Parathyroid adenoma (tissue), 2 donors: ENCODE results near the gene ADAMTS19.

Experiments
- H2AFZ ChIP-seq: fragments of 300-600 bp; sonication (generic); one replicate; pipeline ENCODE4 v1.7.0; 2017; ENCODE audit warnings: antibody characterized with exemption, mild to moderate bottlenecking
- H3K27ac ChIP-seq: fragments of 300-600 bp; sonication (generic); one replicate; pipeline ENCODE4 v1.7.0; 2017
- H3K27me3 ChIP-seq: fragments of 300-600 bp; sonication (generic); one replicate; pipeline ENCODE4 v1.7.0; 2017; ENCODE audit warnings: low read length; ENCODE audit not compliant: control insufficient read depth, insufficient read depth
- H3K36me3 ChIP-seq: fragments of 300-600 bp; sonication (generic); one replicate; pipeline ENCODE4 v1.7.0; 2017; ENCODE audit warnings: low read length; ENCODE audit not compliant: control insufficient read depth, insufficient read depth
- H3K4me1 ChIP-seq: fragments of 300-600 bp; sonication (generic); one replicate; pipeline ENCODE4 v1.7.0; 2017; ENCODE audit warnings: control low read depth
- H3K4me2 ChIP-seq: fragments of 300-600 bp; sonication (generic); one replicate; pipeline ENCODE4 v1.7.0; 2017; ENCODE audit warnings: low read length
- H3K4me3 ChIP-seq: fragments of 300-600 bp; sonication (generic); one replicate; pipeline ENCODE4 v1.7.0; 2017; ENCODE audit warnings: low read depth, low read length
- H3K79me2 ChIP-seq: fragments of 300-600 bp; sonication (generic); one replicate; pipeline ENCODE4 v1.7.0; 2017; ENCODE audit warnings: control low read depth
- H3K9ac ChIP-seq: fragments of 300-600 bp; sonication (generic); one replicate; pipeline ENCODE4 v1.7.0; 2017; ENCODE audit warnings: mild to moderate bottlenecking
- H3K9me3 ChIP-seq: fragments of 300-600 bp; sonication (generic); one replicate; pipeline ENCODE4 v1.7.0; 2017; ENCODE audit warnings: low read length; ENCODE audit not compliant: control insufficient read depth
- TF ChIP-seq, protein P1 (sequence below): fragments of 300-600 bp; sonication (generic); IDR thresholded peaks from one replicate; pipeline ENCODE4 v1.7.0; 2017; ENCODE audit warnings: antibody characterized with exemption, mild to moderate bottlenecking
- donor health status: primary hyperparathyroidism.

Gene ADAMTS19

DNA sequence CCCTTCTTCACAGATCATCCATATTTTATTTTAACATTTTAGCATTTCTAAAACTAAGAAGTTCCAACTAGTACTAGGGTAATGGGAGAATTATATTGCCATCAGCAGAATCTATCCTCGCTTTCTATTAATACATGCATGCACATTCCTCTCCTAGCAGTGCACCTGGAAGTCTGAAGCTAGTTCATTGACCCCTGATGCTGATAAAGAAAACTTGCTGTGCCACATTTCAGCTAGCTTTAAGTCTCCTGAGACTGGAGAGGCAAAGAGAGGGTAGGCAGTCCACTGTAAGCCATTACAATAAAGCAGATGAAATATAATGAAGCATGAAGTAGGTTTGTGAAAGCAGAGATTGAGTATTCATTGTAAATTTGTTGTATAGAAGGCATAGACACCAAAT lies 303.6 kb downstream of the ADAMTS19 start:
- no peaks in the 10 kb centered on the region for H3K79me2 ChIP-seq
- H3K9me3 ChIP-seq, result no peaks in the 10 kb centered on the region
- TF ChIP-seq, protein P1, sequence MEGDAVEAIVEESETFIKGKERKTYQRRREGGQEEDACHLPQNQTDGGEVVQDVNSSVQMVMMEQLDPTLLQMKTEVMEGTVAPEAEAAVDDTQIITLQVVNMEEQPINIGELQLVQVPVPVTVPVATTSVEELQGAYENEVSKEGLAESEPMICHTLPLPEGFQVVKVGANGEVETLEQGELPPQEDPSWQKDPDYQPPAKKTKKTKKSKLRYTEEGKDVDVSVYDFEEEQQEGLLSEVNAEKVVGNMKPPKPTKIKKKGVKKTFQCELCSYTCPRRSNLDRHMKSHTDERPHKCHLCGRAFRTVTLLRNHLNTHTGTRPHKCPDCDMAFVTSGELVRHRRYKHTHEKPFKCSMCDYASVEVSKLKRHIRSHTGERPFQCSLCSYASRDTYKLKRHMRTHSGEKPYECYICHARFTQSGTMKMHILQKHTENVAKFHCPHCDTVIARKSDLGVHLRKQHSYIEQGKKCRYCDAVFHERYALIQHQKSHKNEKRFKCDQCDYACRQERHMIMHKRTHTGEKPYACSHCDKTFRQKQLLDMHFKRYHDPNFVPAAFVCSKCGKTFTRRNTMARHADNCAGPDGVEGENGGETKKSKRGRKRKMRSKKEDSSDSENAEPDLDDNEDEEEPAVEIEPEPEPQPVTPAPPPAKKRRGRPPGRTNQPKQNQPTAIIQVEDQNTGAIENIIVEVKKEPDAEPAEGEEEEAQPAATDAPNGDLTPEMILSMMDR, result no peak
- peaks cover 3% of the 10 kb centered on the region for H3K4me1 ChIP-seq
- H3K27ac ChIP-seq, result no peak overlapping the region
- H3K27me3 ChIP-seq, result no peaks in the 10 kb centered on the region
- H3K4me3 ChIP-seq, result no peak overlapping the region
- no peak overlapping the region for H3K9ac ChIP-seq
- no peak overlapping the region for H3K4me2 ChIP-seq
- peak overlapping the region; percentile 27 for H2AFZ ChIP-seq
- H3K36me3 ChIP-seq, result no peaks in the 10 kb centered on the region

DNA sequence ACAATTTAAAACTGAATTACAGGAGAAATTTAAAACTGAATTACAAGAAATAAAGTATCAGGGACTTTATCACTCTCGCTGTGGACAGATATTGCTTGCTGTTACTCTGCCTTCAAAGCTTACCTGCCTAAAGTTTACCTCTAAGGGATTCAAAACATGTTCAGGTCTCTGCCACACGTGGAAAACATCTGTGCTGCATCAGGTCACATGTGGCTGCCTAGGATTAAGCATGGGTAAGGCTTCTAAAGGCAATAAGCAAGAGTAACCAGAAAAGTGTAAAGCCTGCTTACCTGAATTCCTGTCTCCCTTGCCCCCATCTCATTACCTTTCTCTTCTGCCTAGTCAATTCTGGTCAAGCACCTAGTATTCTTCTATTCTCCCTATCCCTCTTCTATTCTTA lies 306.7 kb downstream of the ADAMTS19 start:
- TF ChIP-seq, protein P1, result no peak
- Histone ChIP-seq H3K9ac (no peak overlapping the region), H3K27me3 (no peaks in the 10 kb centered on the region), H3K4me2 (no peak overlapping the region), H3K79me2 (no peaks in the 10 kb centered on the region), H3K36me3 (no peaks in the 10 kb centered on the region), H3K4me3 (no peak overlapping the region), H3K9me3 (no peaks in the 10 kb centered on the region), H2AFZ (no peak overlapping the region), H3K27ac (no peak overlapping the region), H3K4me1 (peaks cover 3% of the 10 kb centered on the region)

DNA sequence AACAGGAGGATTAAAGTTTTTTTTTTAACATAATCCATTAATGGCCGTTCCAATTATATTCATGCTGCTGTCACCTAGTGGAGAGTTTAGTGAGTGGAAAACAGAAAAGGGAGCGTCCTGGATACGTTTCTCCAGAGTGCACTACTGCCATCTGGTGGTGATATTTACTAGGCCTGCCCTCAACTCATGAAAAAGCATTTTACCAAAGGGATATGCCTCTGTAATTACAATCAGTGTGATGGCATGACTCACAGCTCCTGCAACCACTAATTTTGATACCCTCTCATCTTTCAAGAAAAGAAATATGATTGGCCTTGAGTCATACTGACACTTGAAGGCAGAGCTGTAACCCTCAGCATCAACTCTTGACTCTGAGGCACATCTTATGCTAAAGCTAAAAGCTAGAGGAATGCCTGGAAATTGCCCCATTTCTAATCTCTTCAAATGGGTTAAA lies 307.9 kb downstream of the ADAMTS19 start:
- peaks cover 3% of the 10 kb centered on the region for H3K4me1 ChIP-seq
- H3K4me2 ChIP-seq, result no peak overlapping the region
- no peaks in the 10 kb centered on the region for H3K36me3 ChIP-seq
- no peak overlapping the region for H3K4me3 ChIP-seq
- H3K9ac ChIP-seq, result no peak overlapping the region
- H3K27ac ChIP-seq, result no peak overlapping the region
- TF ChIP-seq, protein P1, result peak; percentile 98
- H3K27me3 ChIP-seq, result no peaks in the 10 kb centered on the region
- no peaks in the 10 kb centered on the region for H3K9me3 ChIP-seq
- no peak overlapping the region for H2AFZ ChIP-seq
- no peaks in the 10 kb centered on the region for H3K79me2 ChIP-seq

DNA sequence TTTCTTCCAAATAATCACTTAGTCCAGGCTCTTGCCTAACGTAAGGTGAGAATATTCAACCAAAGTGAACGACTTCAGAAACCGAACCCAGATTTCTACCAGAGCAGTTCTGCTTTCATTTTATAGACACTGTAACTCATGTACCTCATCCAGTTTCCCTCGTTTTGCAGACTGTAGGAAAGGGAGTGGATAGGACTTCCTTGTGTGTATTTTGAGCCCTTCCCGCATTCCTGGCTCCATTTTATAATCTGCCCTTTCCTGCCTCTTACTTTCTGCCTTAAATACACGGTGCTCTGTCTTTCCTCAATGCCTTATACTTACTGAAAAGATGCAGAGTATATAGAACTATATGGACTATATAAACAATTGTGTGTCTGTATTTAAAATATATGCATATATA lies 308.6 kb downstream of the ADAMTS19 start:
- TF ChIP-seq, protein P1, result no peak
- no peaks in the 10 kb centered on the region for H3K9me3 ChIP-seq
- no peak overlapping the region for H3K4me2 ChIP-seq

DNA sequence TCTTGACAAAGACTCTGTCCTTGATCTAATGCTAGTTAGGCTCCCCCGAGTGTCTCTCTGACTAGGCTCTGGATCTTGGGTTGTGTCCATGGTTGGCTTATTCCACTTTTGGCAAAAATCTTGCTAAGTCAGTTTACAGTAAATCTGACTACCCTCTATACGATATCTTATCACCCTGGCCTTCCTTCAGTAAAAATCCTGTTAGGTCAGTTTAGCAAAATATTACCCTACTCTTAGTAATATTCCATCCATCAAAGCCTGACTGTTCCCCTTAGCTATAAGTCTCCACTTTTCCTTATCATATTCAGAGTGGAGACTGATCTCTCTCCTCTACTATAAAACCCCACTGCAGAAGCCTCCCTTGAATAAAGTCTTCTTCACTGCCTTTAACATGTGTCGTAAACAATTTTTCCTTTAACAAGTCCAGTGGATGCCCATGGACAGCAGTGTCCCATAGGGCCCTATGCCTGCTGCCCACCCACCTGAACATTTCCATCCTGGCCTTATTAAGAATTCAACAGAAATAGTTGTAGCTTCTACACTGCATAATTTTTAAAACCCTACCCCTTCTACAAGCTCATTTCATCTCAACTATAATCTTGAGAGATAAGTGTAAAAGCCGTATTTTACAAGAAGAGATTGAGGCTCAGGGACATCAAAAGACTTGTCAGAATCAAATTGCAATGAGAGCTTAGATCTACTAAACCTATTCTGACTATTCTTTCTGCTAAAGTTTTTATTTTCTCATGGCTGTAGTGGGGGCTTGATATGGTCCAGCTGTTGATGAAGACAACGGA lies 310.1 kb downstream of the ADAMTS19 start:
- no peak overlapping the region for H3K27ac ChIP-seq
- no peak overlapping the region for H3K4me2 ChIP-seq
- H3K9ac ChIP-seq, result no peak overlapping the region
- H2AFZ ChIP-seq, result no peak overlapping the region
- no peaks in the 10 kb centered on the region for H3K4me1 ChIP-seq
- TF ChIP-seq, protein P1, result no peak
- no peaks in the 10 kb centered on the region for H3K79me2 ChIP-seq
- no peak overlapping the region for H3K4me3 ChIP-seq
- no peaks in the 10 kb centered on the region for H3K36me3 ChIP-seq
- no peaks in the 10 kb centered on the region for H3K27me3 ChIP-seq
- no peaks in the 10 kb centered on the region for H3K9me3 ChIP-seq

More for the DNA sequence above, 308.6 kb downstream of the ADAMTS19 start:
- no peak overlapping the region for H2AFZ ChIP-seq
- no peak overlapping the region for H3K4me3 ChIP-seq
- H3K36me3 ChIP-seq, result no peaks in the 10 kb centered on the region
- H3K4me1 ChIP-seq, result peaks cover 2% of the 10 kb centered on the region
- H3K9ac ChIP-seq, result no peak overlapping the region
- no peak overlapping the region for H3K27ac ChIP-seq
- no peaks in the 10 kb centered on the region for H3K79me2 ChIP-seq
- no peaks in the 10 kb centered on the region for H3K27me3 ChIP-seq
